Fibroblast of lung (primary cell): Measurements from ENCODE around the gene RAC2. TPM values are rescaled to one million over a fixed set of nuclear protein-coding genes. Genes with fewer than 3 reads are reported as not detected.

ENCODE experiments used
- DNase-seq, 2 donors: peaks; one replicate each; pipeline versions ENCODE4 v3.0.0 to v3.0.0-alpha.2; 2010; ENCODE audit warnings: low read depth in 2 of 2
- H2AFZ ChIP-seq: 2 replicates; pipeline ENCODE4 v1.5.1; 2012; ENCODE audit warnings: low read length, control low read depth, inconsistent platforms
- H3K27ac ChIP-seq: 2 replicates; pipeline ENCODE4 v1.5.1; 2011; ENCODE audit warnings: low read length, control low read depth; ENCODE audit not compliant: insufficient read depth
- H3K27me3 ChIP-seq: 2 replicates; pipeline ENCODE4 v1.5.1; 2011; ENCODE audit warnings: mild to moderate bottlenecking, low read length; ENCODE audit not compliant: control insufficient read depth, insufficient read depth
- H3K36me3 ChIP-seq: 2 replicates; pipeline ENCODE4 v1.5.1; 2011; ENCODE audit warnings: low read length; ENCODE audit not compliant: control insufficient read depth, insufficient read depth
- H3K4me1 ChIP-seq: 2 replicates; pipeline ENCODE4 v1.5.1; 2011; ENCODE audit warnings: low read length; ENCODE audit not compliant: control insufficient read depth, insufficient read depth; ENCODE audit errors: extremely low read depth
- H3K4me2 ChIP-seq: 2 replicates; pipeline ENCODE4 v1.5.1; 2011; ENCODE audit warnings: low read length, control low read depth; ENCODE audit not compliant: insufficient read depth; ENCODE audit errors: extremely low read depth
- H3K4me3 ChIP-seq, 4 experiments: fragments of 200-600 bp in 1 of 4; sonication (generic) in 1 of 4; replicated peaks in 1 of 4; 2 replicates each; pipeline ENCODE4 v1.5.1; 2011 to 2016; ENCODE audit warnings: low read length in 4 of 4, low read depth in 3 of 4, mild to moderate bottlenecking in 3 of 4, control low read depth in 2 of 4, inconsistent platforms in 1 of 4, mixed read lengths in 1 of 4; ENCODE audit not compliant: insufficient read depth in 1 of 4; ENCODE audit errors: control extremely low read depth in 1 of 4
- H3K79me2 ChIP-seq: 2 replicates; pipeline ENCODE4 v1.5.1; 2012; ENCODE audit warnings: mild to moderate bottlenecking, low read length, inconsistent platforms; ENCODE audit not compliant: control insufficient read depth, insufficient read depth
- H3K9ac ChIP-seq: 2 replicates; pipeline ENCODE4 v1.5.1; 2011; ENCODE audit warnings: mild to moderate bottlenecking, low read length, control low read depth; ENCODE audit not compliant: insufficient read depth
- H3K9me3 ChIP-seq: 2 replicates; pipeline ENCODE4 v1.5.1; 2012; ENCODE audit warnings: low read depth, low read length; ENCODE audit not compliant: control insufficient read depth, insufficient read depth
- H4K20me1 ChIP-seq: 2 replicates; pipeline ENCODE4 v1.5.1; 2011; ENCODE audit warnings: low read length; ENCODE audit not compliant: control insufficient read depth, insufficient read depth; ENCODE audit errors: extremely low read depth
- CTCF ChIP-seq, 2 donors: IDR thresholded peaks in 1 of 2; conservative IDR thresholded peaks in 1 of 2; 1 replicate in 1 of 2; 2 replicates in 1 of 2; pipeline ENCODE4 v1.5.1; 2011 to 2012; ENCODE audit warnings: low read length in 2 of 2, control low read depth in 1 of 2, inconsistent platforms in 1 of 2, low read depth in 1 of 2, mild to moderate bottlenecking in 1 of 2
- EZH2 ChIP-seq: IDR thresholded peaks from 2 replicates; pipeline ENCODE4 v1.5.1; 2012; ENCODE audit warnings: low read length, control low read depth, mild to moderate bottlenecking; ENCODE audit errors: missing control alignments
- polyA plus RNA-seq, 2 donors: library from polyadenylated mRNA; depleted of rRNA in 1 of 2; stranded (reverse) in 1 of 2; unstranded in 1 of 2; fragments of >200 nt; gene quantifications; 2 replicates each; pipeline ENCODE4 v1.2.1, GENCODE V29; 2011 to 2012; ENCODE audit warnings: missing spikeins in 1 of 2
- total RNA-seq: library from RNA; depleted of rRNA; stranded (reverse); fragments of >200 nt; gene quantifications from 2 replicates; pipeline ENCODE4 v1.2.1, GENCODE V29; 2014

RAC2 gene
- total and polyA plus RNA-seq, 2 donors (not counting 1 experiment from before 2014, with no cell fraction given): 2.1 to 10.5 TPM

- H4K20me1 ChIP-seq: no peaks in the 10 kb centered on the region
- peak overlapping the region; percentile 20 for H3K9ac ChIP-seq
- no peaks in the 10 kb centered on the region for H3K79me2 ChIP-seq
- H2AFZ ChIP-seq: no peak overlapping the region
- no peak overlapping the region for H3K27ac ChIP-seq
- H3K4me1 ChIP-seq: peaks cover 14% of the 10 kb centered on the region
- no peaks in the 10 kb centered on the region for H3K36me3 ChIP-seq
- peak overlapping the region; percentile 60 for H3K4me2 ChIP-seq
- no peak for DNase-seq
- no peaks in the 10 kb centered on the region for H3K9me3 ChIP-seq
- H3K4me3 ChIP-seq: no peak overlapping the region
- peaks cover 3% of the 10 kb centered on the region for H3K27me3 ChIP-seq
- TF ChIP-seq EZH2: no peak
- TF ChIP-seq CTCF (conservative IDR thresholded peaks at IDR 0.05 in 1 of 2, IDR thresholded peaks at IDR 0.05 in 1 of 2; ENCODE audit: low read depth in 1 of 2, low read length in 2 of 2): no peak
These were observed 68.4 kb downstream of the RAC2 start for GRCh38 chr22:37175414-37176281.

Other genes with a start within 250 kb of the RAC2 start
- 21.6 and 25.4 TPM in 2 replicates for gene TST, start 224.8 kb downstream of the RAC2 start, total RNA-seq
- gene TST, start 224.8 kb downstream of the RAC2 start, polyA plus RNA-seq: 11.7 and 12.7 TPM in 2 replicates
- gene MPST, start 224.5 kb downstream of the RAC2 start, total RNA-seq: 51.5 and 76.8 TPM in 2 replicates
- gene MPST, start 224.5 kb downstream of the RAC2 start, polyA plus RNA-seq: 13.5 and 14.8 TPM in 2 replicates
- gene KCTD17, start 192.5 kb downstream of the RAC2 start, total RNA-seq: 19.3 and 19.5 TPM in 2 replicates
- gene KCTD17, start 192.5 kb downstream of the RAC2 start, polyA plus RNA-seq: 10.6 and 19.2 TPM in 2 replicates
- not detected in 2 replicates for gene TMPRSS6, start 134.6 kb downstream of the RAC2 start, total RNA-seq
- not detected in 2 replicates for gene TMPRSS6, start 134.6 kb downstream of the RAC2 start, polyA plus RNA-seq
- gene IL2RB, start 94.4 kb downstream of the RAC2 start, total RNA-seq: not detected in 2 replicates
- gene IL2RB, start 94.4 kb downstream of the RAC2 start, polyA plus RNA-seq: 0.03 and 0.07 TPM in 2 replicates
- 3.5 and 4.6 TPM in 2 replicates for gene C1QTNF6, start 56.0 kb downstream of the RAC2 start, total RNA-seq
- 3.0 and 7.4 TPM in 2 replicates for gene C1QTNF6, start 56.0 kb downstream of the RAC2 start, polyA plus RNA-seq
- gene SSTR3, start 31.8 kb downstream of the RAC2 start, total RNA-seq: not detected in 2 replicates
- gene SSTR3, start 31.8 kb downstream of the RAC2 start, polyA plus RNA-seq: not detected in 2 replicates
- gene CYTH4, start 38.2 kb upstream of the RAC2 start, total RNA-seq: under 0.01 and 0.26 TPM in 2 replicates
- gene CYTH4, start 38.2 kb upstream of the RAC2 start, polyA plus RNA-seq: 0.12 TPM in 1 of 2 replicates, not detected in the other
- gene ELFN2, start 183.2 kb upstream of the RAC2 start, total RNA-seq: under 0.01 TPM in 2 replicates
- 0.02 and 0.10 TPM in 2 replicates for gene ELFN2, start 183.2 kb upstream of the RAC2 start, polyA plus RNA-seq
- gene MFNG, start 242.1 kb upstream of the RAC2 start, total RNA-seq: under 0.01 TPM in 1 of 2 replicates, not detected in the other
- 0.15 TPM in 1 of 2 replicates, not detected in the other for gene MFNG, start 242.1 kb upstream of the RAC2 start, polyA plus RNA-seq